Measurements from ENCODE around the gene NADK2. TPM values are rescaled to one million over a fixed set of nuclear protein-coding genes. Genes with fewer than 3 reads are reported as not detected.

Gene NADK2, protein sequence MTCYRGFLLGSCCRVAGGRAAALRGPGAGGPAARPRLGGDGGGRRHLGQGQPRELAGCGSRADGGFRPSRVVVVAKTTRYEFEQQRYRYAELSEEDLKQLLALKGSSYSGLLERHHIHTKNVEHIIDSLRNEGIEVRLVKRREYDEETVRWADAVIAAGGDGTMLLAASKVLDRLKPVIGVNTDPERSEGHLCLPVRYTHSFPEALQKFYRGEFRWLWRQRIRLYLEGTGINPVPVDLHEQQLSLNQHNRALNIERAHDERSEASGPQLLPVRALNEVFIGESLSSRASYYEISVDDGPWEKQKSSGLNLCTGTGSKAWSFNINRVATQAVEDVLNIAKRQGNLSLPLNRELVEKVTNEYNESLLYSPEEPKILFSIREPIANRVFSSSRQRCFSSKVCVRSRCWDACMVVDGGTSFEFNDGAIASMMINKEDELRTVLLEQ
- total RNA-seq, result 23.6 and 30.7 TPM in 2 replicates

DNA sequence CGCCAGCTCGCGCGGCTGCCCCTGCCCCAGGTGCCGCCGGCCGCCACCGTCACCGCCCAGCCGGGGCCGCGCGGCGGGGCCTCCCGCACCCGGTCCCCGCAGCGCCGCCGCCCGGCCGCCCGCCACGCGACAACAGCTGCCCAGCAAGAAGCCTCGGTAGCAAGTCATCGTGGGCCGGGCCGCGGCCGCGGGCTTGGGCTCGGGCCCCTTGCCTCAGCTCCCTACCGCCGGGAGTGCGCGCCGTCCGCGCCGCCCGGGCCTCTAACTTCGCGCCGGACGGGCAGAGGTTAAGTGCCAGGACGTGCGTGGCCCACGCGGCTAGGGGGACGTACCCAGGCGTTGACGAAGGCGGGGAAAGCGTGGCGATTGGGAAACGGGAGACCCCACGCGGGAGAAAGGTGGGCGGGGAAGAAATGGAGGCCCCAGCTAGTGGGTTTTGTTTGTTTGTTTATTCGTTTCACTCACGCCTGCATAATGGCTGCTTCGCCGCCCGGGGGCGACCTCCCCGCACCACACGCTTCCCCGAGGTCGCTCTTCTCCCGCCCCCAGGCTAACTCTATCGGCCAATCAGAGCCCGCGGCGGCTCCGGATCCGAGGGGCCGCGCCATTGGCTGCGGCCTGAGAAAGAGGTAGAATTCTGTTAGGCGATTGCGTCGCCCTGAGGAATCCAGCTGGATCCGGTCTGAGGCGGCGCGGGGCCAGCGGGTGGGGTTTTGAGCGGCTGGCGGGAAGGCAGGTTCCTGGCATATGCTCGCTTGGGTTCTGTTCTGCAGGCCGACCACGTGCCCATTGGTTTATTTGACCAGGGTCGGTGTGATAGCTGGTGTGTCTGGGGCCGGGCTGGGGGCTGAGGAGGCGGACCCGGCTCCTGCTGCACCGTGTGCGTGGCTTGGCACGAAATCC lies at the start of gene NADK2:
Gene NADK2, minus strand, starts transcription at position 295 of the 903 bp plus-strand sequence. Its CDS starts 127 bp downstream, at position 168.

DNA sequence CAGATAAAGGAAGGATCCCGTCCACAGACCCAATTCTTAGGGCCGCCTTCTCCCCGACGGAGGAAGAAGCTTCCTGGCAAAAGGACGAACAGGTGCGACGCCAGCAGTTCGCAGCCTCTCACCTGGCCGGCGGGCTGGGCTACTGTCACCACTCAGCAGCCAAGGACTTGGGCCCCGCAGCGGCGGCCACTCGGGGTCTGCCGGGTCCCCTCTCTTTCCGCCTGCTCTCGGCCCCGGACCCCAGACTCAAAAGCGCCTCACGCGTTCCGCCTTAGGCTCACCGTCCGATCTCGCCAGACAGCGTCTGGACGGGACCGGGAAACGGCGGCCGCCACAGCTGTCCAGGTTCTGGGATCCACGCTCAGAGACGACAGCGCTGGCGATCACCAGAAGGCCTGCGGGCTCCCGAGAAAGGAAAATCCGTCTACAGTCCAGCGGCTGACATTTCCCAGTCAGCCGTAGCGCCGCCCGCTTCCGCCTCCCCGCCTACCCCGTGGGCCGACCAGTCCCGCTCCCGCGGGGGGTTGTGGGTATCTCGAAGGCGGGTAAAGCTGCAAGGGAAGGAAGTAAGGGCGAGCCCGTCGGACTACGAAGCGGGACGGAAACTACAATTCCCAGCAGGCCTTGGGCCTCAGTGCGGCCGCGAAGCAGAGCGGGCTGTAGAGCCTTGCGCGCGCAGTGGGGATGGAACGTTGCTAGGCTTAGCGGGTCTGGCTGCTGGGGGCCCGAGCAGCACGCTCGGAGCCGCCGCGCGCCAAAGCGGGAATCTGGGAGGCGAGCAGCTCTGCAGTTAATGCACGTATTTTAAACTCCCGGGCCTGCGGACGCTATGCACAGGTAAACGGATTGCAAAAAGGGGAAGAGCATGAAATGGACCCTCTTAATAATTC lies 90.0 kb downstream of the NADK2 start, which contains the start of the genes LMBRD2 and SKP2:
Gene LMBRD2, minus strand, starts transcription at position 454 of the 890 bp plus-strand sequence. CDS start 8,538 bp downstream, outside the sequence.
Gene SKP2, plus strand, starts transcription at position 678 of the 890 bp plus-strand sequence. Its CDS starts 152 bp downstream, at position 830.

Other genes with a start within 250 kb of the NADK2 start
- not detected in 2 replicates for gene UGT3A2, start 175.0 kb downstream of the NADK2 start, total RNA-seq
- gene LMBRD2, start 90.0 kb downstream of the NADK2 start, total RNA-seq, result 15.1 and 16.4 TPM in 2 replicates
- 20.9 and 34.8 TPM in 2 replicates for gene SKP2, start 89.8 kb downstream of the NADK2 start, total RNA-seq
- gene RANBP3L, start 60.0 kb upstream of the NADK2 start, total RNA-seq, result 0.11 and 0.12 TPM in 2 replicates